ENCODE data around the gene ZNF587B.
"Not testable (repeated sequence)": the region's sequence is repeated elsewhere in the genome, so short reads cannot be mapped to it uniquely, and the experiment has no call there.

ZNF587B gene

GRCh38 chr19:57812226-57812625, 17.9 kb upstream of the ZNF587B start:
- DNase-seq = no peak
- H3K4me3 ChIP-seq (ENCODE audit: low read depth, low read length) = no peak overlapping the region
- no peak overlapping the region for H3K27ac ChIP-seq
- H3K27me3 ChIP-seq (ENCODE audit: insufficient read depth, low read depth, severe bottlenecking) = no peaks in the 10 kb centered on the region
- H3K9me3 ChIP-seq (ENCODE audit: severe bottlenecking) = no peaks in the 10 kb centered on the region
- peaks cover 37% of the 10 kb centered on the region for H3K36me3 ChIP-seq
- TF ChIP-seq, protein P1, sequence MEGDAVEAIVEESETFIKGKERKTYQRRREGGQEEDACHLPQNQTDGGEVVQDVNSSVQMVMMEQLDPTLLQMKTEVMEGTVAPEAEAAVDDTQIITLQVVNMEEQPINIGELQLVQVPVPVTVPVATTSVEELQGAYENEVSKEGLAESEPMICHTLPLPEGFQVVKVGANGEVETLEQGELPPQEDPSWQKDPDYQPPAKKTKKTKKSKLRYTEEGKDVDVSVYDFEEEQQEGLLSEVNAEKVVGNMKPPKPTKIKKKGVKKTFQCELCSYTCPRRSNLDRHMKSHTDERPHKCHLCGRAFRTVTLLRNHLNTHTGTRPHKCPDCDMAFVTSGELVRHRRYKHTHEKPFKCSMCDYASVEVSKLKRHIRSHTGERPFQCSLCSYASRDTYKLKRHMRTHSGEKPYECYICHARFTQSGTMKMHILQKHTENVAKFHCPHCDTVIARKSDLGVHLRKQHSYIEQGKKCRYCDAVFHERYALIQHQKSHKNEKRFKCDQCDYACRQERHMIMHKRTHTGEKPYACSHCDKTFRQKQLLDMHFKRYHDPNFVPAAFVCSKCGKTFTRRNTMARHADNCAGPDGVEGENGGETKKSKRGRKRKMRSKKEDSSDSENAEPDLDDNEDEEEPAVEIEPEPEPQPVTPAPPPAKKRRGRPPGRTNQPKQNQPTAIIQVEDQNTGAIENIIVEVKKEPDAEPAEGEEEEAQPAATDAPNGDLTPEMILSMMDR (IDR thresholded peaks at IDR 0.05; ENCODE audit: low read depth, low read length) = no peak

- peaks cover 29% of the 10 kb centered on the region for H3K36me3 ChIP-seq
- H3K4me3 ChIP-seq (ENCODE audit: low read depth, low read length); H3K27me3 ChIP-seq (ENCODE audit: insufficient read depth, low read depth, severe bottlenecking); H3K9me3 ChIP-seq (ENCODE audit: severe bottlenecking); H3K27ac ChIP-seq; DNase-seq: not testable (repeated sequence)
Measured at GRCh38 chr19:57812975-57813820, 16.9 kb upstream of the ZNF587B start.

DNA sequence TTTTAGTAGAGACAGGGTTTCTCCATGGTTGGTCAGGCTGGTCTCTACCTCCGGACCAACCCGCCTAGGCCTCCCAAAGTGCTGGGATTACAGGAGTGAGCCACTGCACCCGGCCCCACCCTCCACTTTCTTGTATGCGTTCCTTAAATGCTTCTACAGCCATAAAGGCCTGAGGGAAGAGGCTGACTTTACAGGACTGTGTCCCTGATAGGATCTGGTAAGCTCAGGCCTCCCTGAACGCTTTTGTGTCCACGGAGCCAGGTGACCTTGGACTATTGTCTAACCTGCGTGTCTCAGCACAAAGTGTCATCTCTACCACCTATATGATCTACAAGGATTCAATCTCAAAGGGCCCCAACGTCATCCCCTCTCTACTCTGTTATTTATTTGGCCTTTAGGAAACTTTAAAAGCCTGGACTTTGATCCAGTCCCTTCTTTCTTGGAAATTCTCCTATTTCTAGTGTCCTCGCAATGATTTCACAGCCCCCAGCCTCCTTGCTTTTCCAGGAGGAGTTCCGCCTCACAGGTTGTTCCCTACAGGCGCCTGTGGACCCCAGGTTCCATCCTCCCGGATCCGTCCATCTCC, 16.1 kb upstream of the ZNF587B start:
- no peaks in the 10 kb centered on the region for H3K27me3 ChIP-seq (ENCODE audit: insufficient read depth, low read depth, severe bottlenecking)
- peak overlapping the region; percentile 93 for H3K4me3 ChIP-seq (ENCODE audit: low read depth, low read length)
- peak overlapping the region; percentile 61 for H3K27ac ChIP-seq
- DNase-seq = no peak
- no peaks in the 10 kb centered on the region for H3K9me3 ChIP-seq (ENCODE audit: severe bottlenecking)
- peaks cover 25% of the 10 kb centered on the region for H3K36me3 ChIP-seq
- TF ChIP-seq, protein P1 (IDR thresholded peaks at IDR 0.05; ENCODE audit: low read depth, low read length) = no peak

GRCh38 chr19:57814505-57815246, 15.4 kb upstream of the ZNF587B start, which contains the start of gene ZNF552:
Gene ZNF552 (minus strand): TSS chr19:57814913. CDS start chr19:57814743, 170 bp downstream.
- no peaks in the 10 kb centered on the region for H3K27me3 ChIP-seq (ENCODE audit: insufficient read depth, low read depth, severe bottlenecking)
- peak; percentile 86 for DNase-seq
- peaks cover 23% of the 10 kb centered on the region for H3K36me3 ChIP-seq
- H3K27ac ChIP-seq = peak within 1 kb of the TSS; percentile 61
- no peaks in the 10 kb centered on the region for H3K9me3 ChIP-seq (ENCODE audit: severe bottlenecking)
- TF ChIP-seq, protein P1 (IDR thresholded peaks at IDR 0.05; ENCODE audit: low read depth, low read length) = no peak
- H3K4me3 ChIP-seq (ENCODE audit: low read depth, low read length) = peak within 1 kb of the TSS; percentile 93

GRCh38 chr19:57815247-57816075, 14.6 kb upstream of the ZNF587B start:
- TF ChIP-seq, protein P1 (IDR thresholded peaks at IDR 0.05; ENCODE audit: low read depth, low read length) = no peak
- H3K27ac ChIP-seq = peak overlapping the region; percentile 21; the same call in 1 of the 2 replicates
- H3K9me3 ChIP-seq (ENCODE audit: severe bottlenecking) = no peaks in the 10 kb centered on the region
- no peaks in the 10 kb centered on the region for H3K27me3 ChIP-seq (ENCODE audit: insufficient read depth, low read depth, severe bottlenecking)
- no peak for DNase-seq
- H3K36me3 ChIP-seq = peaks cover 19% of the 10 kb centered on the region
- no peak overlapping the region; the same call in 1 of the 2 replicates for H3K4me3 ChIP-seq (ENCODE audit: low read depth, low read length)
